ENCODE measurements around the gene BLOC1S4. TPM values are rescaled to one million over a fixed set of nuclear protein-coding genes. Genes with fewer than 3 reads are reported as not detected.

BLOC1S4 gene
- total RNA-seq, 1 experiment from 2014 or later, result 14.9 TPM

- Histone ChIP-seq H2BK5ac (ENCODE audit: insufficient read length, low read length) (no peak overlapping the region), H3K56ac (ENCODE audit: insufficient read length, low read depth, low read length) (no peak overlapping the region), H3K23me2 (ENCODE audit: insufficient read length, low read depth, low read length, poor library complexity, severe bottlenecking) (no peaks in the 10 kb centered on the region), H3K27me3 (ENCODE audit: insufficient read depth, low read length) (no peaks in the 10 kb centered on the region), H4K20me1 (ENCODE audit: control insufficient read depth, insufficient read depth, insufficient read length) (peaks cover 2% of the 10 kb centered on the region), H2BK15ac (ENCODE audit: low read depth, low read length) (no peak overlapping the region), H3K79me2 (ENCODE audit: insufficient read depth, low read length) (no peaks in the 10 kb centered on the region), H2BK20ac (ENCODE audit: low read depth, low read length, poor library complexity, severe bottlenecking) (no peak overlapping the region), H4K91ac (ENCODE audit: insufficient read length, low read depth, low read length) (no peak overlapping the region), H2AFZ (ENCODE audit: low read length) (no peak overlapping the region), H2BK12ac (ENCODE audit: insufficient read length, low read depth, low read length) (no peak overlapping the region), H4K5ac (ENCODE audit: insufficient read length, low read depth, low read length) (no peak overlapping the region), H3K27ac (ENCODE audit: insufficient read length, low read depth, low read length) (no peak overlapping the region), H3K23ac (ENCODE audit: insufficient read length, low read depth, low read length) (no peak overlapping the region), H3K9ac (ENCODE audit: extremely low read depth, insufficient read length, low read length) (no peak overlapping the region), H3T11ph (ENCODE audit: low read length) (no peak overlapping the region), H3K79me1 (ENCODE audit: insufficient read depth, low read depth, low read length, poor library complexity, severe bottlenecking) (no peaks in the 10 kb centered on the region), H3K18ac (ENCODE audit: insufficient read length, low read depth, low read length) (no peak overlapping the region), H2AK5ac (ENCODE audit: insufficient read length, low read length) (no peak overlapping the region), H3K14ac (ENCODE audit: insufficient read depth, low read length) (no peak overlapping the region; the same call in 1 of the 2 replicates), H4K8ac (replicated peaks; ENCODE audit: insufficient read length, low read depth, low read length) (no peak overlapping the region), H3K4ac (ENCODE audit: low read depth, low read length) (no peak overlapping the region), H3K4me2 (ENCODE audit: insufficient read depth, insufficient read length, low read length) (no peak overlapping the region), H3K4me1 (ENCODE audit: insufficient read depth, low read length) (no peaks in the 10 kb centered on the region), H2BK120ac (ENCODE audit: low read depth, low read length, poor library complexity, severe bottlenecking) (no peak overlapping the region), H3K9me3 (ENCODE audit: control insufficient read depth, low read depth, low read length) (no peaks in the 10 kb centered on the region)
- no CpG with 5 or more reads among the region's 11 CpGs for WGBS (ENCODE audit: extremely low coverage, insufficient read length, low lambda C conversion rate)
- TF ChIP-seq CTCF (conservative IDR thresholded peaks at IDR 0.05), result no peak
- Mint-ChIP-seq H3K9me3 (peaks cover 6 to 8% of the 10 kb centered on the region in 2 experiments; a peak in 2 of 5 replicates), H3K4me3 (no peak overlapping the region), H3K4me1 (0 out of 4 replicates have a peak, but pooled peaks cover 0 to 5% of the 10 kb centered on the region in 2 experiments), H3K36me3 (ENCODE audit: insufficient read depth in 1 of 3, low read depth in 3 of 3) (no peaks in the 10 kb centered on the region; a peak in 1 of 7 replicates), H3K27me3 (ENCODE audit: low read depth) (peaks cover 1% of the 10 kb centered on the region), H3K27ac (no peak overlapping the region)
- no peak for DNase-seq
These were observed 27.0 kb downstream of the BLOC1S4 start for GRCh38 chr4:6742989-6743388.
